ENCODE data around the gene ESYT1.

- TF ChIP-seq CTCF (IDR thresholded peaks at IDR 0.05) (no peak), EP300 (IDR thresholded peaks at IDR 0.05) (no peak)
These were observed 5.4 kb upstream of the ESYT1 start for GRCh38 chr12:56122637-56123036.

All from ovary (tissue), 3 donors.